Body of pancreas (tissue), 4 donors: Measurements from ENCODE around the gene DNM3.

Experiments used
- CTCF ChIP-seq, 7 experiments: fragments of 450-650 bp in 4 of 7; fragments of 200-600 bp in 3 of 7; sonication (generic) in 3 of 7; IDR thresholded peaks; one replicate each; pipeline ENCODE4 v1.5.1; 2016 to 2019; ENCODE audit warnings: antibody characterized with exemption in 7 of 7
- POLR2A ChIP-seq, 3 donors: fragments of 450-650 bp; IDR thresholded peaks; one replicate each; pipeline ENCODE4 v1.6.1; 2016; ENCODE audit warnings: antibody characterized with exemption in 3 of 3, mild to moderate bottlenecking in 2 of 3

GRCh38 chr1:171910786-171911185, 69.5 kb downstream of the DNM3 start:
- TF ChIP-seq CTCF (IDR thresholded peaks at IDR 0.05) (no peak), POLR2A (IDR thresholded peaks at IDR 0.05) (no peak)
